AG04449 (cell line): ENCODE measurements around the gene PRTG.
"Not testable (repeated sequence)": the region's sequence is repeated elsewhere in the genome, so short reads cannot be mapped to it uniquely, and the experiment has no call there.

Experiments used
- CTCF ChIA-PET: fragments of 350-600 bp; formaldehyde crosslinking; extraction: SDS; loops from one replicate; lab custom pipeline; 2021; ENCODE audit warnings: antibody characterized with exemption; lab: Yijun Ruan, JAX
- POLR2A ChIA-PET: fragments of 400-600, 350-600 bp; formaldehyde crosslinking; extraction: SDS; loops from one replicate; lab custom pipeline; 2020; ENCODE audit warnings: antibody characterized with exemption, inconsistent platforms; lab: Yijun Ruan, JAX
- DNase-seq: peaks from one replicate; pipeline ENCODE4 v3.0.0-alpha.2; 2010; ENCODE audit warnings: low read depth, low spot score
- H3K4me3 ChIP-seq: 2 replicates; pipeline ENCODE4 v1.5.1; 2011; ENCODE audit warnings: low read depth, mild to moderate bottlenecking, control low read depth, low read length
- TF ChIP-seq, protein P1 (sequence below): IDR thresholded peaks from one replicate; pipeline ENCODE4 v1.5.1; 2011; ENCODE audit warnings: mild to moderate bottlenecking, moderate library complexity, low read length, control low read depth, inconsistent platforms; ENCODE audit not compliant: insufficient read depth; ENCODE audit errors: missing control alignments

PRTG gene

DNA sequence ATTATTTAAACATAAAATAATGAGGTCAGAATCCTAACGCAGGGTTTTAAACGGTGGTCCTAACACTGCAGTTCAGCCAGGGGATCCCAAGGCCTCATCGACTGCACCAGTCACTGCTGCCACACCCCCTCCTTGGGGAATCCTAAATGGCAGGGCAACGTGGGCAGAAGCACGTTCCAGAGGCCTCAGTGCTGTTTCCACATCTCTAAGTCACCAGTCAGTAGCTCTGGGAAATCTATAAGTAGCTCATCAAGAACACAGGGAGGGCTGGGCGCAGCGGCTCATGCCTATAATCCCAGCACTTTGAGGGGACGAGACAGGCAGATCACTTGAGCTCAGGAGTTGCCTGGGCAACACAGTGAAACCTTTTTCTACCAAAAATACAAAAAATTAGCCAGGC, 47.5 kb downstream of the PRTG start:
- TF ChIP-seq, protein P1, sequence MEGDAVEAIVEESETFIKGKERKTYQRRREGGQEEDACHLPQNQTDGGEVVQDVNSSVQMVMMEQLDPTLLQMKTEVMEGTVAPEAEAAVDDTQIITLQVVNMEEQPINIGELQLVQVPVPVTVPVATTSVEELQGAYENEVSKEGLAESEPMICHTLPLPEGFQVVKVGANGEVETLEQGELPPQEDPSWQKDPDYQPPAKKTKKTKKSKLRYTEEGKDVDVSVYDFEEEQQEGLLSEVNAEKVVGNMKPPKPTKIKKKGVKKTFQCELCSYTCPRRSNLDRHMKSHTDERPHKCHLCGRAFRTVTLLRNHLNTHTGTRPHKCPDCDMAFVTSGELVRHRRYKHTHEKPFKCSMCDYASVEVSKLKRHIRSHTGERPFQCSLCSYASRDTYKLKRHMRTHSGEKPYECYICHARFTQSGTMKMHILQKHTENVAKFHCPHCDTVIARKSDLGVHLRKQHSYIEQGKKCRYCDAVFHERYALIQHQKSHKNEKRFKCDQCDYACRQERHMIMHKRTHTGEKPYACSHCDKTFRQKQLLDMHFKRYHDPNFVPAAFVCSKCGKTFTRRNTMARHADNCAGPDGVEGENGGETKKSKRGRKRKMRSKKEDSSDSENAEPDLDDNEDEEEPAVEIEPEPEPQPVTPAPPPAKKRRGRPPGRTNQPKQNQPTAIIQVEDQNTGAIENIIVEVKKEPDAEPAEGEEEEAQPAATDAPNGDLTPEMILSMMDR = no peak
- POLR2A ChIA-PET = no interaction called here
- no peak overlapping the region for H3K4me3 ChIP-seq
- CTCF ChIA-PET = no interaction called here
- no peak for DNase-seq

DNA sequence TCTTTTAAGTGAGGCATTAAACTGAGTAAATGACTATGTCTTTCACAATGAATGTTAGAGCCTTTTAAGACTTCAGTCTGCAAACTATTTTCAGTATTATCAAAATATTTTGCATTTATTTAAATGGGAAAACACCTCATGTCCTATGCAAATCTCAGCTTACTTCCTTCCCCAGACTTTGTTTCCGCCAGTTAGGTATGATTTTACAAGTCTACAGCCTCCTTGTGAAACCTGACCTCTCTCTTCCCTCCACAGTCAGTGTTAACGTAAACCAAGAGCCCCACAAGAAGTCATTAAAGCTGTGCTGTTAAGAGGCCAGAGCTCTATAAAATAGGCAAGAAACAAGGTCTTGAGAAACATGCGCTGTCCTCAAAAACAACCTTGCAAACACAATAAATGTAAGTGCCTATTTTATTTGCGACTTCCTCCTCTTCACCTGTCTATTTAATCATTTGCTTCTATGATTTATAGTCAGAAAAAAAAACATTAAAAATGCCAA, 48.3 kb downstream of the PRTG start:
- TF ChIP-seq, protein P1 = no peak
- no peak for DNase-seq
- CTCF ChIA-PET = no interaction called here
- no peak overlapping the region for H3K4me3 ChIP-seq
- POLR2A ChIA-PET = no interaction called here

DNA sequence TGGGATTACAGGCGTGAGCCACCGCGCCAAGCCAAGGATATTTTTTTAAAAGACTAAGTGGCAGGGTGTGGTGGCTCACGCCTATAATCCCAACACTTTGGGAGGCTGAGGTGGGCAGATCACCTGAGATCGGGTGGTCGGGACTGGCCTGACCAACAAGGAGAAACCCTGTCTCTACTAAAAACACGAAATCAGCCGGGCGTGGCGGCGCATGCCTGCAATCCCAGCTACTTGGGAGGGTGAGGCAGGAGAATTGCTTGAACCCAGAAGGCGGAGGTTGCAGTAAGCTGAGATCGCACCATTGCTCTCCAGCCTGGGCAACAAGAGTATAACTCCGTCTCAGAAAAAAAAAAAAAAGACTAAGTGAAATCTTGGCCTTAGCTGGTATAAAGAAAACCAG, 49.8 kb downstream of the PRTG start:
- DNase-seq, H3K4me3 ChIP-seq, POLR2A ChIA-PET, CTCF ChIA-PET: not testable (repeated sequence)

DNA sequence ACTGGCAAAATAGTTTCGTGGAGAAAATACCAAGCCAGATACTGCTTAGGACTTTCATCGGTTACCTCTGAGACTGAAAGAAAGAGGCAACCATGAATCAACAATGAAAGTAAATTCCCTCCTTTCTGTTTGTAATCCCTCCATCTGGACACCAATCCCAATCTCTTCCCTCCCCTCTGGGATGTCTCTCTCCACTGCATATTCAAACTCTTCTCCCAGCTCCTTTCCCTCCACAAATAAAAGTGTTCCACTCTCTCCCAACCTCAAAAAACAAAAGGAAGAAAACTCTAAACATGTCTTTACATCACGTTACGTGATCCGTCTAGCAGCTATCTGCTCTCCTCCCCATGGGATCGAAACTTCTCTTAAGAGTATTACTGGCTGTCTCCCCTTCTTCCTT, 55.2 kb downstream of the PRTG start:
- TF ChIP-seq, protein P1 = no peak
- CTCF ChIA-PET = interaction anchor here (1.6 kb wide), 1 partner anchor 39 kb away, joined by 4 read pairs; no protein-coding TSS in a partner anchor
- POLR2A ChIA-PET = no interaction called here
- DNase-seq = no peak
- no peak overlapping the region for H3K4me3 ChIP-seq

DNA sequence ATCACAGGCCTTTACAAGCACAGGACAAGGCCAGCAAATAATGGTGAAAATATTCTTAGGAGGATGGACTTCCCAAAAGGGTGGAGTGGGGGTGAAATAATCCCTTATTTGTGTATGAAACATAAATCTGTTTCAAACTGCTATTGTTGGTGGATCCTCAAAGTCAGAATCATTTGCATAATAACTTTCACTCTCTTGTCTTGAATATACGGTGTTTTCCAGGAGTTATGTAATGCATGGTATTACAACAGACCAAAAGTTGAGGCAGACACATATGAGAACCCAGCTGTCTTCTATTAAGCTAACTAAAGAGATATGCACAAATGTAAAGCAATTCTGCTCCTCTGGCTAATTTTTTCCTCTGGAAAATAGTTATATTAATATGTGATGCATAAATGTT, 57.7 kb downstream of the PRTG start:
- no peak overlapping the region for H3K4me3 ChIP-seq
- DNase-seq = no peak
- CTCF ChIA-PET = interaction anchor here (1.2 to 1.3 kb wide), 2 partner anchors 44 to 88 kb away, joined by 4 read pairs; no protein-coding TSS in a partner anchor
- POLR2A ChIA-PET = no interaction called here
- TF ChIP-seq, protein P1 = no peak

DNA sequence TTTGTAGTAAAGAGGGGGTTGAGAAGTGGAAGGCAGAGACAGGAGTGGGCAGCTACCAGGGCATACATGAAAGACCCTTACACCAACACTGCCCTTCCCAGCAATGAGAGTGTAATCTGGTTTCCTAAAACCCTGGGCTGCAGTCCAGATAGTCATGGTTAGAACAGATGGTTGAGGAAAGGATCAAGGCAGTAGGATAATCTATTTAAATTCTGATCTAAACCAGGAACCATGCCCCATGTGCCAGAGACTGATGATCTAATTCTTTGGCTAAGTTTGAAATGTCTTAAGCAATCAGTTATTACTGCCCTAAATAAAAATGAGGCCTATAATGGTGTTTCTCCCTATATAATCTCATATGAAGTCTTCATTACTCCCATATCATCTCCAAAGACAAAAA, 59.6 kb downstream of the PRTG start:
- CTCF ChIA-PET = no interaction called here

DNA sequence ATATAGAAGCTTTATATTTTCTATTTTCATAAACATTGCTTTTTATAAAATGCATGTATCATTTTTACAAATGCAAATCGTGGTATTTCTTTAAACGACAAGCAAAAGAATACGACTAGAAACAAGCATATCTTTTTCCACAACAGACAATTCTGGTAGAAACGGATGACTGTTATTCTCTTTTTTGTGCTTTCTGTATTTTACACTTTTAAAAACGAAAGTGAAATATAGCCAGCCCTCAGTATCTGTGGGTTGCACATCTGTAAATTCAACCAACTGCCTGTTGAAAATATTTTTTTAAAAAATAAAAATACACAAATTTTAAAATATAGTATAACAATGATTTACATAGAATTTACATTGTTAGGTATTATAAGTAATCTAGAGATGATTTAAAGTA, 61.3 kb downstream of the PRTG start:
- no peak for DNase-seq
- no peak overlapping the region for H3K4me3 ChIP-seq
- POLR2A ChIA-PET = no interaction called here
- CTCF ChIA-PET = no interaction called here
- TF ChIP-seq, protein P1 = no peak

More for the DNA sequence above, 59.6 kb downstream of the PRTG start:
- POLR2A ChIA-PET = no interaction called here
- TF ChIP-seq, protein P1 = no peak
- no peak overlapping the region for H3K4me3 ChIP-seq
- no peak for DNase-seq
